HG03571 (cell line): ENCODE results near the gene MIAT.
"Not testable (repeated sequence)": the region's sequence is repeated elsewhere in the genome, so short reads cannot be mapped to it uniquely, and the experiment has no call there.

ENCODE experiments used
- ATAC-seq: cut with Tn5 transposase; IDR thresholded peaks from one replicate; pipeline ENCODE4 v1.9.1; 2021; ENCODE audit not compliant: unreplicated experiment

MIAT gene

GRCh38 chr22:26656891-26657851, at the start of gene MIAT:
Gene MIAT, plus strand, starts transcription at chr22:26657588.
- ATAC-seq, result no peak

- ATAC-seq, result no peak
These were observed 49.3 kb upstream of the MIAT start for GRCh38 chr22:26608129-26608528.

GRCh38 chr22:26609287-26609686, 48.1 kb upstream of the MIAT start:
- no peak for ATAC-seq

GRCh38 chr22:26610072-26610958, 47.1 kb upstream of the MIAT start:
- peak; percentile 79 for ATAC-seq

- ATAC-seq, result no peak
These were observed 46.4 kb upstream of the MIAT start for GRCh38 chr22:26610996-26611395.

GRCh38 chr22:26612652-26613051, 44.7 kb upstream of the MIAT start:
- ATAC-seq, result no peak

GRCh38 chr22:26613753-26614152, 43.6 kb upstream of the MIAT start:
- not testable (repeated sequence) for ATAC-seq

GRCh38 chr22:26614322-26614721, 43.1 kb upstream of the MIAT start:
- no peak for ATAC-seq

- ATAC-seq, result no peak
These were observed 42.2 kb upstream of the MIAT start for GRCh38 chr22:26615149-26615548.

- no peak for ATAC-seq
These were observed 41.5 kb upstream of the MIAT start for GRCh38 chr22:26615830-26616435.

GRCh38 chr22:26616650-26617049, 40.7 kb upstream of the MIAT start:
- no peak for ATAC-seq

- no peak for ATAC-seq
These were observed 39.9 kb upstream of the MIAT start, which contains the start of gene CRYBB1 for GRCh38 chr22:26617271-26618199. Gene CRYBB1, minus strand, starts transcription at chr22:26618027. Its CDS starts 1,708 bp downstream, at chr22:26616319.

GRCh38 chr22:26618455-26618854, 38.9 kb upstream of the MIAT start:
- no peak for ATAC-seq

GRCh38 chr22:26619510-26619909, 37.9 kb upstream of the MIAT start:
- no peak for ATAC-seq

- no peak for ATAC-seq
These were observed 37.2 kb upstream of the MIAT start for GRCh38 chr22:26620197-26620596.

- ATAC-seq, result no peak
These were observed 35.7 kb upstream of the MIAT start, which contains the start of gene CRYBA4 for GRCh38 chr22:26621663-26622062. Gene CRYBA4, plus strand, starts transcription at chr22:26621963. Its CDS starts 634 bp downstream, at chr22:26622597.

- ATAC-seq, result no peak
These were observed 33.4 kb upstream of the MIAT start for GRCh38 chr22:26623984-26624383.

- no peak for ATAC-seq
These were observed 32.6 kb upstream of the MIAT start for GRCh38 chr22:26624803-26625202.

GRCh38 chr22:26629988-26630761, 27.2 kb upstream of the MIAT start:
- no peak for ATAC-seq
